Neural progenitor cell (in vitro differentiated cells): ENCODE data around the gene DOCK3. TPM values are rescaled to one million over a fixed set of nuclear protein-coding genes. Genes with fewer than 3 reads are reported as not detected.
"Not testable (repeated sequence)": the region's sequence is repeated elsewhere in the genome, so short reads cannot be mapped to it uniquely, and the experiment has no call there.

ENCODE experiments used
- DNase-seq: peaks from one replicate; pipeline ENCODE4 v3.0.0-alpha.2; 2016; ENCODE audit warnings: low spot score
- H2AFZ ChIP-seq: fragments of 200-600 bp; sonication (generic); replicated peaks from 2 replicates; pipeline ENCODE4 v1.6.1; 2016; ENCODE audit warnings: antibody characterized with exemption
- H3F3A ChIP-seq: fragments of 200-600 bp; sonication (generic); 2 replicates; pipeline ENCODE4 v1.6.1; 2016; ENCODE audit warnings: antibody characterized with exemption, low read depth
- H3K27ac ChIP-seq: fragments of 200-600 bp; sonication (generic); 2 replicates; pipeline ENCODE4 v1.5.1; 2016; ENCODE audit warnings: mild to moderate bottlenecking
- H3K27me3 ChIP-seq: fragments of 200-600 bp; sonication (generic); 2 replicates; pipeline ENCODE4 v1.6.1; 2016; ENCODE audit warnings: mild to moderate bottlenecking, moderate library complexity
- H3K36me3 ChIP-seq: fragments of 200-600 bp; sonication (generic); 2 replicates; pipeline ENCODE4 v1.5.1; 2016
- H3K4me1 ChIP-seq: fragments of 200-600 bp; sonication (generic); 2 replicates; pipeline ENCODE4 v1.6.1; 2016; ENCODE audit warnings: mixed run types
- H3K4me2 ChIP-seq: fragments of 200-600 bp; sonication (generic); 2 replicates; pipeline ENCODE4 v1.6.1; 2016
- H3K4me3 ChIP-seq: fragments of 200-600 bp; sonication (generic); 2 replicates; pipeline ENCODE4 v1.5.1; 2016
- H3K79me2 ChIP-seq: fragments of 200-600 bp; sonication (generic); 2 replicates; pipeline ENCODE4 v1.6.1; 2016; ENCODE audit warnings: low read depth
- H3K9ac ChIP-seq: fragments of 200-600 bp; sonication (generic); 2 replicates; pipeline ENCODE4 v1.6.1; 2016
- H3K9me3 ChIP-seq: fragments of 200-600 bp; sonication (generic); 2 replicates; pipeline ENCODE4 v1.5.1; 2016; ENCODE audit warnings: low read depth
- H4K20me1 ChIP-seq: fragments of 200-600 bp; sonication (generic); 2 replicates; pipeline ENCODE4 v1.6.1; 2016; ENCODE audit warnings: low read depth
- H3K27ac Mint-ChIP-seq: 3 replicates; pipeline ENCODE4 v1.8.0; 2021; ENCODE audit warnings: mixed read lengths
- H3K27me3 Mint-ChIP-seq: 2 replicates; pipeline ENCODE4 v1.8.0; 2022; ENCODE audit warnings: low read depth, mild to moderate bottlenecking, inconsistent platforms, moderate library complexity, mixed read lengths; ENCODE audit not compliant: insufficient read depth
- H3K36me3 Mint-ChIP-seq: 3 replicates; pipeline ENCODE4 v1.8.0; 2021; ENCODE audit warnings: mixed read lengths
- H3K4me1 Mint-ChIP-seq: 3 replicates; pipeline ENCODE4 v1.8.0; 2021; ENCODE audit warnings: mixed read lengths
- H3K4me3 Mint-ChIP-seq: 3 replicates; pipeline ENCODE4 v1.8.0; 2021; ENCODE audit warnings: mild to moderate bottlenecking, moderate library complexity, mixed read lengths
- H3K9me3 Mint-ChIP-seq: 3 replicates; pipeline ENCODE4 v1.8.0; 2020; ENCODE audit warnings: mixed read lengths
- EZH2 ChIP-seq: fragments of 200-600 bp; sonication (generic); IDR thresholded peaks from 2 replicates; pipeline ENCODE4 v1.6.1; 2017; ENCODE audit warnings: antibody characterized with exemption, mild to moderate bottlenecking, moderate library complexity
- EZH2phosphoT487 ChIP-seq: fragments of 200-600 bp; sonication (generic); IDR thresholded peaks from 2 replicates; pipeline ENCODE4 v1.6.1; 2017; ENCODE audit warnings: antibody characterized with exemption
- total RNA-seq: library from RNA; depleted of rRNA; stranded (reverse); fragments of >200 nt; gene quantifications from 2 replicates; pipeline ENCODE4 v1.2.3, GENCODE V29; 2015; ENCODE audit warnings: low replicate concordance
- TF ChIP-seq, protein P1 (sequence below): fragments of 200-600 bp; sonication (generic); IDR thresholded peaks from 2 replicates; pipeline ENCODE4 v1.5.1; 2017; ENCODE audit warnings: antibody characterized with exemption, mild to moderate bottlenecking

The DOCK3 gene
- total RNA-seq, 1 donor from 2014 or later: 10.7 TPM

DNA sequence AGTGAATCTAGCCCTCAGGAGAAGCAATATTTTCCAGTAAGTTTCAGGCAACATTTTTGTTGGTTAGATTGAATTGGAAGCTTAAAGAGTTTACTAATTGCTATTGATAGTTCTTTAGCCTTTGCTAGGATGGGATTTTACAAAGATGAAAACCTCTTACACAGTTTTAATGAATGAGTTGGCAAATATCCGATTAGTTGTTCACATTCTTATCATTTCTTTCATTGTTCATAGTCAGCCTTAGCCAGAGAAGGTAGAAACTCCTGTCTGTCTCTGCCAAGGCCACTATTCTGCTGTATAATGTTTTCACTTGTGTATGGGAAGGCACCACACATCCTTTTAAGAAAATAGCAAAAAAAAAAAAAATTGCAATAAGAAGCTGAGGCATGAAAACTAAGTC lies 488.3 kb downstream of the DOCK3 start:
- peaks cover 17% of the 10 kb centered on the region for H3K4me1 ChIP-seq
- H3F3A ChIP-seq: no peaks in the 10 kb centered on the region
- no peaks in the 10 kb centered on the region for H4K20me1 ChIP-seq
- H3K4me3 Mint-ChIP-seq: no peak overlapping the region
- H3K27me3 Mint-ChIP-seq: no peaks in the 10 kb centered on the region
- no peaks in the 10 kb centered on the region for H3K79me2 ChIP-seq
- peak overlapping the region; percentile 47 for H3K27ac ChIP-seq
- no peaks in the 10 kb centered on the region for H3K9me3 Mint-ChIP-seq
- H3K27ac Mint-ChIP-seq: no peak overlapping the region
- no peak overlapping the region for H3K4me2 ChIP-seq
- peaks cover 11% of the 10 kb centered on the region for H3K4me1 Mint-ChIP-seq
- peak; percentile 2 for DNase-seq
- no peaks in the 10 kb centered on the region for H3K9me3 ChIP-seq
- no peaks in the 10 kb centered on the region for H3K36me3 ChIP-seq
- H3K36me3 Mint-ChIP-seq: peaks cover 9% of the 10 kb centered on the region
- H3K27me3 ChIP-seq: no peaks in the 10 kb centered on the region
- H2AFZ ChIP-seq: no peak overlapping the region
- no peak for TF ChIP-seq EZH2phosphoT487
- TF ChIP-seq, protein P1, sequence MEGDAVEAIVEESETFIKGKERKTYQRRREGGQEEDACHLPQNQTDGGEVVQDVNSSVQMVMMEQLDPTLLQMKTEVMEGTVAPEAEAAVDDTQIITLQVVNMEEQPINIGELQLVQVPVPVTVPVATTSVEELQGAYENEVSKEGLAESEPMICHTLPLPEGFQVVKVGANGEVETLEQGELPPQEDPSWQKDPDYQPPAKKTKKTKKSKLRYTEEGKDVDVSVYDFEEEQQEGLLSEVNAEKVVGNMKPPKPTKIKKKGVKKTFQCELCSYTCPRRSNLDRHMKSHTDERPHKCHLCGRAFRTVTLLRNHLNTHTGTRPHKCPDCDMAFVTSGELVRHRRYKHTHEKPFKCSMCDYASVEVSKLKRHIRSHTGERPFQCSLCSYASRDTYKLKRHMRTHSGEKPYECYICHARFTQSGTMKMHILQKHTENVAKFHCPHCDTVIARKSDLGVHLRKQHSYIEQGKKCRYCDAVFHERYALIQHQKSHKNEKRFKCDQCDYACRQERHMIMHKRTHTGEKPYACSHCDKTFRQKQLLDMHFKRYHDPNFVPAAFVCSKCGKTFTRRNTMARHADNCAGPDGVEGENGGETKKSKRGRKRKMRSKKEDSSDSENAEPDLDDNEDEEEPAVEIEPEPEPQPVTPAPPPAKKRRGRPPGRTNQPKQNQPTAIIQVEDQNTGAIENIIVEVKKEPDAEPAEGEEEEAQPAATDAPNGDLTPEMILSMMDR: no peak
- no peak for TF ChIP-seq EZH2
- no peak overlapping the region for H3K9ac ChIP-seq
- H3K4me3 ChIP-seq: no peak overlapping the region

DNA sequence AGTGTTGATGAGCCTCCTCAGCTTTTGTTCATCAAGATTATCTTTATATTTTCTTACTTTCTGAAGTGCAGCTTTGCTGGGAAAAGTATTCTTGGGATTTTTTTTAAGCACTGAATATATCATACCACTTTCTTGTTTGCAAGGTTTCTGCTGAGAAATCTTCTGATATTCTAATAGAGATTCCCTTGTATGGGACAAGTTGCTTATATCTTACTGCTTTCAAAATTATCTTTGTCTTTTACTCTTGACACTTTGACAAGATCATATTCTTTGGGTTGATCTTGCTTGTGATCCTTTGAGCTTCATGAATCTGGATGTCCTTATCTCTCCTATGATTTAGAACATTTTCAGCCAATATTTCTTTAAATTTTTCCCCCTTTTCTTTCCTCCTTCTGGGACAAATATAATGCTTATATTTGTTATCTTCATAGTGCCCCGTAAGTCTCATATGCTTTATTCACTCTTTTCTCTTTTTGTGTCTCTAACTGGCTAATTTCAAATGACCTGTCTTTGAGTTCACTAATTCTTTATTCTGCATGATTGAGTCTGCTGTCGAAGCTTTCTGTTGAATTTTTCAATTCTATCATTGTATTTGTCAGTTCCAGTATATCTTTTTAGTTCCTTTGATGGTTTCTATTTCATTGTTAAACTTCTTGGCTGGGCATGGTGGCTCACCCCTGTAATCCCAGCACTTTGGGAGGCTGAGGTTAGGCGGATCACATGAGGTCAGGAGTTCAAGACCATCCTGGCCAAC lies 499.0 kb downstream of the DOCK3 start:
- Mint-ChIP-seq H3K36me3 (peaks cover 36% of the 10 kb centered on the region), H3K27me3 (peaks cover 3% of the 10 kb centered on the region), H3K27ac (no peak overlapping the region), H3K4me3 (no peak overlapping the region), H3K9me3 (peaks cover 40% of the 10 kb centered on the region), H3K4me1 (no peaks in the 10 kb centered on the region)
- Histone ChIP-seq H2AFZ (no peak overlapping the region), H4K20me1 (no peaks in the 10 kb centered on the region), H3K79me2 (no peaks in the 10 kb centered on the region), H3K27ac (no peak overlapping the region), H3K9ac (no peak overlapping the region), H3K9me3 (peaks cover 24% of the 10 kb centered on the region), H3K4me2 (no peak overlapping the region), H3K4me3 (no peak overlapping the region), H3K27me3 (no peaks in the 10 kb centered on the region), H3K36me3 (peaks cover 18% of the 10 kb centered on the region), H3K4me1 (no peaks in the 10 kb centered on the region), H3F3A (peaks cover 3% of the 10 kb centered on the region)
- no peak for DNase-seq
- TF ChIP-seq, protein P1: no peak
- no peak for TF ChIP-seq EZH2
- TF ChIP-seq EZH2phosphoT487: no peak

DNA sequence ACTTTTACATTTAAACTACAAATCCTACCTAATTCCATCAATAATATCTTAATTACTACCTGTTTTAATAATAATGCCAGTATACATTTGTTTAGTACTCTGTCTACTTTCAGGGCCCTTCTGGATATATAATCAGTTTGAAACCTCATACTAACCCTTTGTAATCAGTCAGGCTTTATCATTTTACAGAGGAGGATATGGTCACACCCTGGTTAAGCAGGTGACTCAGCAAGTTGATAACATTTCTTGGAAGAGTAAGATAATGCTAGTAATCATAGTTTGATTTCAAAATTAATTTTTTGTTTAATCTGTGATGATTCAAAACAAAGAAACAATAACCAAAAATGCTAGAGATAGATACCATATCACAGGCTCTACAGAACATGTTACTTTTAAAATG lies 502.2 kb downstream of the DOCK3 start:
- DNase-seq: no peak
- Mint-ChIP-seq H3K27ac (no peak overlapping the region), H3K36me3 (peaks cover 22% of the 10 kb centered on the region), H3K4me3 (no peak overlapping the region), H3K9me3 (peaks cover 25% of the 10 kb centered on the region), H3K4me1 (no peaks in the 10 kb centered on the region), H3K27me3 (peaks cover 3% of the 10 kb centered on the region)
- no peaks in the 10 kb centered on the region for H3K79me2 ChIP-seq
- H3K4me3 ChIP-seq: no peak overlapping the region
- peaks cover 19% of the 10 kb centered on the region for H3K9me3 ChIP-seq
- peaks cover 18% of the 10 kb centered on the region for H3K36me3 ChIP-seq
- peaks cover 6% of the 10 kb centered on the region for H3K4me1 ChIP-seq
- H3F3A ChIP-seq: peaks cover 12% of the 10 kb centered on the region
- H3K27me3 ChIP-seq: no peaks in the 10 kb centered on the region
- no peak overlapping the region for H2AFZ ChIP-seq
- H4K20me1 ChIP-seq: no peaks in the 10 kb centered on the region
- TF ChIP-seq, protein P1: no peak
- TF ChIP-seq EZH2 (no peak), EZH2phosphoT487 (no peak)
- no peak overlapping the region for H3K27ac ChIP-seq
- H3K9ac ChIP-seq: no peak overlapping the region
- no peak overlapping the region for H3K4me2 ChIP-seq

DNA sequence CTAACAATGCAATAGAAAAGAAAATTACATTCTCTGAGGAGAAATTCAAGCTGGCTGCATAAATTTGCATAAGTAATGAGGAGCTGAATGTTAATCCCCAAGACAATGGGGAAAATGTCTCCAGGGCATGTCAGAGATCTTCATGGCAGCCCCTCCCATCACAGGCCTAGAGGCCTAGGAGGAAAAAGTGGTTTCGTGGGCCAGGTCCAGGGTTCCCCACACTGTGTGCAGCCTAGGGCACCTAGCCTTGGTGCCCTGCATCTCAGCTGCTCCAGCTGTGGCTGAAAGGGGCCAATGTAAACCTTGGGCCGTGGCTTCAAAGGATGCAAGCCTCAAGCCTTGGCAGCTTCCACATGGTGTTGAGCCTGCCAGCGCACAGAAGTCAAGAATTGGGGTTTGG lies 511.7 kb downstream of the DOCK3 start:
- H3K27ac ChIP-seq, H3K4me3 Mint-ChIP-seq, DNase-seq, H3K27me3 Mint-ChIP-seq, H3K27me3 ChIP-seq, H3K9ac ChIP-seq, H3K79me2 ChIP-seq, H2AFZ ChIP-seq, H3K27ac Mint-ChIP-seq, H3K4me1 ChIP-seq, H3K36me3 ChIP-seq, H3K4me3 ChIP-seq, H3K4me1 Mint-ChIP-seq, H3K9me3 ChIP-seq, H3F3A ChIP-seq, H3K4me2 ChIP-seq, H4K20me1 ChIP-seq, H3K36me3 Mint-ChIP-seq: not testable (repeated sequence)
- H3K9me3 Mint-ChIP-seq: peaks cover 20% of the 10 kb centered on the region
